ENCODE data around the gene GUK1.

GUK1 gene

DNA sequence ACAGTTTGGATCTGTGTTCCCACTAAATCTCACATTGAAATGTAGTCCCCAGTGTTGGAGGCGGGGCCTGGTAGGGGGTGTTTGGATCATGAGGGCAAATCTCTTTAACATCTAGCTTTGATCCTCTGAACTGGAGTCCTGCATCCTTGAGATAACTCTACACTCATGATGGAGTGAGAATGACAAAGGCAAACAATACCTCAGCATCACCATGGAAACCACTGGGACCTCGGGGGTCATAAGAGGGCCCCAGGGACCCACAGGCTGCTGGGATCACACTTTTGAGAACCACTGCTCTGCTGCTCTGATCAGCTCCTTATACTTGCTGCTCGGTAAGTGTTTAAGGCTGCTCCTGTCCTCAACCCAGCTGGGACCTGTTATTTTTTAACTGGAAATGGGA lies 54.4 kb downstream of the GUK1 start:
- Histone ChIP-seq H3K27ac (replicated peaks) (no peak overlapping the region), H3K27me3 (ENCODE audit: insufficient read depth, poor library complexity, severe bottlenecking) (no peaks in the 10 kb centered on the region), H3K4me3 (replicated peaks; ENCODE audit: insufficient read depth, low read length) (no peak overlapping the region)
- TF ChIP-seq REST (IDR thresholded peaks at IDR 0.05; ENCODE audit: insufficient replicate concordance, low read depth) (no peak), POLR2AphosphoS5 (IDR thresholded peaks at IDR 0.05; ENCODE audit: low read depth) (no peak), CTCF (IDR thresholded peaks at IDR 0.05; ENCODE audit: insufficient read depth, low read length) (no peak), GABPA (IDR thresholded peaks at IDR 0.05; ENCODE audit: low read depth) (no peak), SPI1 (IDR thresholded peaks at IDR 0.05; ENCODE audit: borderline replicate concordance, low read depth) (no peak)
- no peak for DNase-seq (ENCODE audit: low read depth in 1 of 2, low spot score in 1 of 2)

- TF ChIP-seq POLR2AphosphoS5 (IDR thresholded peaks at IDR 0.05; ENCODE audit: low read depth) = no peak
- TF ChIP-seq REST (IDR thresholded peaks at IDR 0.05; ENCODE audit: insufficient replicate concordance, low read depth) = no peak
- TF ChIP-seq GABPA (IDR thresholded peaks at IDR 0.05; ENCODE audit: low read depth) = no peak
- TF ChIP-seq CTCF (IDR thresholded peaks at IDR 0.05; ENCODE audit: insufficient read depth, low read length) = no peak
- TF ChIP-seq SPI1 (IDR thresholded peaks at IDR 0.05; ENCODE audit: borderline replicate concordance, low read depth) = no peak
- Histone ChIP-seq H3K4me3 (replicated peaks; ENCODE audit: insufficient read depth, low read length) (no peak overlapping the region), H3K27ac (replicated peaks) (no peak overlapping the region), H3K27me3 (ENCODE audit: insufficient read depth, poor library complexity, severe bottlenecking) (no peaks in the 10 kb centered on the region)
- DNase-seq (ENCODE audit: low read depth in 1 of 2, low spot score in 1 of 2) = no peak
These were observed 55.1 kb downstream of the GUK1 start for GRCh38 chr1:228194921-228195812.

DNA sequence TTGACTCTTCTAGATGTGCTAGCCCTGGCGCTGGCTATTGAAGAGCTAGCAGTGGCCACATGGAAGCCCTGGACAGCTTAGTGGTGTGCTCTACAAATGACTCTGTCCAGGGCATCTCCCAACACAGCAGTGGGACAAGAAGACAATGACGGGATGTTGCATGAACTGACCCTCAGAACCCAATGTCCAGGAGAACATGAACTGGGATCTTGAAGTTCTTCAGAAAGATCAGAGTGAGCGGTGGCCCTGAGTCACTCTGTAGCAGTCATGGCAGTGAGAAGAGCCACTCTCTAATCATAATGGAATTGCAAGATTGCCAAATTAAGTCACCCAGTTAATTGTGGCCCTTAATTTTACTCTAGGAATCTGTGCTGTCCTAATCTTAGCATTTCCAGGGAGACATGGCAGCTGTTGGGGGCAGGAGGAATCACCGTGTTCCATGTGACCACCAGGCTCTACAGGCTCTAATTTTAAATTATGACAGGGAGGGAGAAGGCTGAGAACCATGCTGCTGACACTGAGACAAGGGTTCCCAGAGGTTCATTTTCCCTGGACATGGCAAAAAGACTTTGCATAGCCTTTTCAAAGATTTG lies 57.6 kb downstream of the GUK1 start:
- no peak overlapping the region for H3K27ac ChIP-seq (replicated peaks)
- DNase-seq (ENCODE audit: low read depth in 1 of 2, low spot score in 1 of 2) = no peak
- H3K27me3 ChIP-seq (ENCODE audit: insufficient read depth, poor library complexity, severe bottlenecking) = no peaks in the 10 kb centered on the region
- TF ChIP-seq REST (IDR thresholded peaks at IDR 0.05; ENCODE audit: insufficient replicate concordance, low read depth) = no peak
- no peak overlapping the region for H3K4me3 ChIP-seq (replicated peaks; ENCODE audit: insufficient read depth, low read length)

Small RNA genes within 50 kb of the gene (microRNA-seq; reads per million reads assigned to microRNA genes)
- 1.5 reads per million for gene MIR3620

Measured in HL-60 (cell line).